Right lobe of liver (tissue), 6 donors: ENCODE data around the gene DIAPH1. TPM values are rescaled to one million over a fixed set of nuclear protein-coding genes. Genes with fewer than 3 reads are reported as not detected.

Experiments
- ATAC-seq, 4 donors: fragments of 200-7000 bp; cut with Tn5 transposase; one replicate each; pipeline ENCODE4 v1.9.1; 2020; ENCODE audit warnings: mild to moderate bottlenecking in 4 of 4, moderate library complexity in 4 of 4
- DNase-seq, 3 donors: peaks; one replicate each; pipeline ENCODE4 v3.0.0-alpha.2; 2020
- H3K27ac ChIP-seq, 3 donors: fragments of 200-600 bp; one replicate each; pipeline ENCODE4 v1.8.0; 2022
- H3K27me3 ChIP-seq, 2 donors: fragments of 200-600 bp; one replicate each; pipeline ENCODE4 v1.8.0; 2022
- H3K36me3 ChIP-seq, 4 donors: fragments of 200-600 bp; sonication (generic) in 1 of 4; one replicate each; pipeline versions ENCODE4 v1.5.1 to v1.8.0; 2017 to 2022; ENCODE audit warnings: control low read depth in 1 of 4
- H3K4me1 ChIP-seq, 4 donors: fragments of 200-600 bp; sonication (generic) in 1 of 4; one replicate each; pipeline versions ENCODE4 v1.5.1 to v1.8.0; 2017 to 2022; ENCODE audit warnings: control low read depth in 1 of 4
- H3K4me3 ChIP-seq, 3 donors: fragments of 200-600 bp; one replicate each; pipeline ENCODE4 v1.8.0; 2022
- H3K9me3 ChIP-seq, 4 donors: fragments of 200-600 bp; sonication (generic) in 1 of 4; one replicate each; pipeline versions ENCODE4 v1.5.1 to v1.8.0; 2017 to 2022; ENCODE audit warnings: control low read depth in 1 of 4
- CTCF ChIP-seq, 4 donors: fragments of 200-600 bp in 3 of 4; fragments of 450-650 bp in 1 of 4; IDR thresholded peaks; one replicate each; pipeline versions ENCODE4 v1.5.1 to v1.8.0; 2016 to 2022; ENCODE audit warnings: antibody characterized with exemption in 4 of 4, mild to moderate bottlenecking in 2 of 4
- POLR2A ChIP-seq: fragments of 450-650 bp; IDR thresholded peaks from one replicate; pipeline ENCODE4 v1.6.1; 2017; ENCODE audit warnings: antibody characterized with exemption, mild to moderate bottlenecking
- WGBS: methylation state at CpG from one replicate; pipeline ENCODE4 v1.1.6; 2018; ENCODE audit warnings: low coverage, low lambda C conversion rate; ENCODE audit not compliant: insufficient coverage; ENCODE audit errors: missing lambda C conversion rate; 5-methylcytosine and 5-hydroxymethylcytosine counted together
- intact Hi-C, 2 donors: fragments of 100-400 bp; cut with DNase I; formaldehyde crosslinking; loops; one replicate each; pipeline versions ENCODE4 v1.11.2 to v1.14.1; 2022
- total RNA-seq, 6 experiments: library from RNA; depleted of rRNA in 2 of 6; stranded (reverse); fragments of >200 nt in 2 of 6; fragmentation: NEBNext Ultra II Directional in 3 of 6; extraction: Animal tissue kit (Norgen Biotek cat#: 25700) in 3 of 6; gene quantifications; one replicate each; pipeline versions ENCODE4 v1.1.0 to v1.2.4, GENCODE V29; 2016 to 2023
- donor health status: DM: no; HTN: yes; CAD: no.
- donor health status: DM: no; HTN: no; CAD: no.
- donor health status: DM: no; HTN: no; CAD: no.
- donor health status: DM: no; HTN: yes; CAD: no.
- donor health status: DM: no; HTN: yes; CAD: no.

The DIAPH1 gene
- total RNA-seq, 6 experiments from 2014 or later, result 93.7 to 114 (median 107) TPM

- DNase-seq (peak in 2 of 3 donors; percentile 64 to 74), ATAC-seq (peak; percentile 43 to 56 (median 46))
- TF ChIP-seq POLR2A, result no peak
- no peak for TF ChIP-seq CTCF (IDR thresholded peaks at IDR 0.05)
- Histone ChIP-seq H3K4me3 (peak overlapping the region; percentile 31 to 45 (median 38)), H3K27ac (peak overlapping the region; percentile 40 to 87 (median 69)), H3K4me1 (peaks cover 0 to 11% (median 0%) of the 10 kb centered on the region in 4 donors), H3K36me3 (peaks cover 0 to 18% (median 8%) of the 10 kb centered on the region in 4 donors), H3K9me3 (no peaks in the 10 kb centered on the region), H3K27me3 (no peaks in the 10 kb centered on the region)
- intact Hi-C loops, result no loop called here
- WGBS, result 19% methylated on average over 13 of the region's 29 CpGs
Observed at GRCh38 chr5:141513627-141514329, 105.0 kb downstream of the DIAPH1 start.

- Histone ChIP-seq H3K27me3 (no peaks in the 10 kb centered on the region), H3K9me3 (no peaks in the 10 kb centered on the region), H3K4me1 (peaks cover 0 to 11% (median 0%) of the 10 kb centered on the region in 4 donors), H3K27ac (peak overlapping the region; percentile 40 to 87 (median 69)), H3K36me3 (peaks cover 0 to 15% (median 7%) of the 10 kb centered on the region in 4 donors), H3K4me3 (peak overlapping the region; percentile 31 to 45 (median 38))
- DNase-seq, result peak in 1 of 3 donors; percentile 52
- 13% methylated on average over 22 of the region's 43 CpGs for WGBS
- TF ChIP-seq POLR2A, result no peak
- no peak for TF ChIP-seq CTCF (IDR thresholded peaks at IDR 0.05)
- ATAC-seq, result peak; percentile 37 to 47 (median 42)
- intact Hi-C loops, result no loop called here
Observed at GRCh38 chr5:141512911-141513626, 105.7 kb downstream of the DIAPH1 start.

GRCh38 chr5:141512390-141512910, 106.3 kb downstream of the DIAPH1 start:
- intact Hi-C loops, result no loop called here
- peak; percentile 82 to 85 (median 84) for DNase-seq
- Histone ChIP-seq H3K4me1 (peaks cover 0 to 11% (median 0%) of the 10 kb centered on the region in 4 donors), H3K9me3 (no peaks in the 10 kb centered on the region), H3K36me3 (peaks cover 0 to 10% (median 5%) of the 10 kb centered on the region in 4 donors), H3K4me3 (peak overlapping the region; percentile 31 to 45 (median 38)), H3K27me3 (no peaks in the 10 kb centered on the region), H3K27ac (peak overlapping the region in 2 of 3 donors; percentile 69 to 87)
- no peak for TF ChIP-seq POLR2A
- peak; percentile 65 to 88 (median 84) for TF ChIP-seq CTCF (IDR thresholded peaks at IDR 0.05)
- peak; percentile 65 to 76 (median 72) for ATAC-seq
- WGBS, result 3% methylated on average over 11 of the region's 28 CpGs

GRCh38 chr5:141511771-141512325, 107.0 kb downstream of the DIAPH1 start:
- Histone ChIP-seq H3K4me1 (peaks cover 0 to 11% (median 0%) of the 10 kb centered on the region in 4 donors), H3K36me3 (peaks cover 0 to 10% (median 3%) of the 10 kb centered on the region in 4 donors), H3K27me3 (no peaks in the 10 kb centered on the region), H3K9me3 (no peaks in the 10 kb centered on the region), H3K4me3 (peak overlapping the region in 1 of 3 donors; percentile 31), H3K27ac (peak overlapping the region in 1 of 3 donors; percentile 87)
- WGBS, result 45% methylated on average over 2 of the region's 4 CpGs
- DNase-seq, result no peak
- ATAC-seq, result no peak
- intact Hi-C loops, result no loop called here
- TF ChIP-seq POLR2A (no peak), CTCF (IDR thresholded peaks at IDR 0.05) (no peak)
